VCaP (cell line): Measurements from ENCODE around the gene HNRNPUL2.

Source experiments
- H3K27ac ChIP-seq: fragments of 450-650 bp; 2 replicates; pipeline ENCODE4 v1.5.1; 2017
- TF ChIP-seq, protein P1 (sequence below): fragments of 450-650 bp; conservative IDR thresholded peaks from 2 replicates; pipeline ENCODE4 v1.5.1; 2017; ENCODE audit warnings: mild to moderate bottlenecking, moderate library complexity

Gene HNRNPUL2

GRCh38 chr11:62712276-62712812 is 14.9 kb downstream of the HNRNPUL2 start:
- TF ChIP-seq, protein P1, sequence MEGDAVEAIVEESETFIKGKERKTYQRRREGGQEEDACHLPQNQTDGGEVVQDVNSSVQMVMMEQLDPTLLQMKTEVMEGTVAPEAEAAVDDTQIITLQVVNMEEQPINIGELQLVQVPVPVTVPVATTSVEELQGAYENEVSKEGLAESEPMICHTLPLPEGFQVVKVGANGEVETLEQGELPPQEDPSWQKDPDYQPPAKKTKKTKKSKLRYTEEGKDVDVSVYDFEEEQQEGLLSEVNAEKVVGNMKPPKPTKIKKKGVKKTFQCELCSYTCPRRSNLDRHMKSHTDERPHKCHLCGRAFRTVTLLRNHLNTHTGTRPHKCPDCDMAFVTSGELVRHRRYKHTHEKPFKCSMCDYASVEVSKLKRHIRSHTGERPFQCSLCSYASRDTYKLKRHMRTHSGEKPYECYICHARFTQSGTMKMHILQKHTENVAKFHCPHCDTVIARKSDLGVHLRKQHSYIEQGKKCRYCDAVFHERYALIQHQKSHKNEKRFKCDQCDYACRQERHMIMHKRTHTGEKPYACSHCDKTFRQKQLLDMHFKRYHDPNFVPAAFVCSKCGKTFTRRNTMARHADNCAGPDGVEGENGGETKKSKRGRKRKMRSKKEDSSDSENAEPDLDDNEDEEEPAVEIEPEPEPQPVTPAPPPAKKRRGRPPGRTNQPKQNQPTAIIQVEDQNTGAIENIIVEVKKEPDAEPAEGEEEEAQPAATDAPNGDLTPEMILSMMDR = no peak
- 0 out of 2 replicates have a peak overlapping the region, but pooled peaks have one; percentile 5 for H3K27ac ChIP-seq

GRCh38 chr11:62710001-62710345 is 17.3 kb downstream of the HNRNPUL2 start:
- peak overlapping the region; percentile 93 for H3K27ac ChIP-seq
- TF ChIP-seq, protein P1 = no peak

GRCh38 chr11:62709247-62710000 is 17.8 kb downstream of the HNRNPUL2 start:
- H3K27ac ChIP-seq = peak overlapping the region; percentile 93
- TF ChIP-seq, protein P1 = no peak

- TF ChIP-seq, protein P1 = no peak
- H3K27ac ChIP-seq = peak overlapping the region; percentile 93
Observed at GRCh38 chr11:62708793-62709192, 18.5 kb downstream of the HNRNPUL2 start.

DNA sequence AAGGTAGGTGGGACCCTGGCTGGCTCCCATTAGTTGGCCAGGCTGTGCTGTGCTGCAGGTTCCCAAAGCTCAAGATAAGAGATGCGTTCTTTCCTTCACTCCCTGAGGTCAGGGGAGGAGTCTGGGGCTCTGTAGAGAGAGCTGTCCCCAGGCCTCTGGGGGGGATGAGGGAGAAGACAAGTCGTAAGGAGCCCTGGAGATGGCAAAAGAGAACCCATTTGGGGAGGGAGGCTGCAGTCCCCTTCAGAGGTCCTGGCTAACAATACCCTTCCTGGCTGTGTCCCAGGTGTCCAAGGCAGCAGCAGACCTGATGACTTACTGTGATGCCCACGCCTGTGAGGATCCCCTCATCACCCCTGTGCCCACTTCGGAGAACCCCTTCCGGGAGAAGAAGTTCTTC is 18.9 kb downstream of the HNRNPUL2 start:
- TF ChIP-seq, protein P1 = no peak
- H3K27ac ChIP-seq = peak overlapping the region; percentile 93

DNA sequence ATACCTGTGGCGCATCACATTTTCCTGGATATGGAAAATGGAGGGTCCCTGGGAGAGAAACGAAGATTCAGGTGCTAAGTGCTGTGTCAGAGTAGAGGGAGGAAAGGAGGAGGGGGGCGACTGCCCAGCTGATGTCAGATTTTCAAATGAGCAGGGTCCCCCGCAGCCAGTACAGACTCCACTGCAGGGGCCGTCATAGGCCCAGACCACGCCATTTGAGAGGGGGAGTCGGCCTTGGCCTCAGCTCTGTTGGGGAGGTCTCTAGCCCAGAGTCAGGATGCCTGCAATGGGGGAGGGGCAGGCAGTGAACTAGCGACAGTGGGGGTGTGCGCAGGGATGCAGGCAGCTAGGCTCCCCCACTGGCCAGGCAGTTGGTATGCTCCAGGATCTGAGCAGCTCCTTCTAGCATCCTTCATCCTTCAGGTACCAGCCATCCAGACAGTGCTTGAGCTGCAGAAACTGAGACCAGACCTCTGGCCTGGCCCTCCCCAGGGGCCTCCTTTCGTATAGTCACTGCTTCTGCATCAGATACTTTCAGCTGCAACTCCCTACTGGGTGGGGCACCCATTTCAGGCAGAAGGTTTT is 19.9 kb downstream of the HNRNPUL2 start, which contains the start of the genes BSCL2 and GNG3:
TSS of gene BSCL2 (minus strand) at position 148 of the 585 bp plus-strand sequence. CDS start 229 bp downstream, outside the sequence.
TSS of gene GNG3 (plus strand) at position 400 of the 585 bp plus-strand sequence. CDS start 620 bp downstream, outside the sequence.
- TF ChIP-seq, protein P1 = no peak
- H3K27ac ChIP-seq = peak within 1 kb of the TSS; percentile 93

DNA sequence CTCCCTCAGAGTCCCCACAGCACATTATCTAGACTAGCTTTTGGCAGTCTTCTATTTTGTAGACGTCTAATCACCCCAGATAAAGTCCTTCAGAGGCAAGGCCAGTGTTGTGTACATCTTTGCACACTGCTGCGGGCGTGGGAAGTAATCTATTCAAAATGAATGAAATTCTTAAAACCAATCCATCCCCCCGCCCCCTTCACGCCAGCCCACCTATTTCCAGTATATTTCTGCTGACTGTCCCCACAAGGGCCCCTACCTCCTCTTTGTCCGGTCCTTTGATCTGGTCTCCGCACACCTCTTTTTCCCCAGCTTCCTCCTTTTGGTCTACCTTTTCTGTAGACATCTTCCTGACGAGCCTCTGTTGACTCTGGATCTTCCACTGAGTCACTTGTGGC is 20.4 kb downstream of the HNRNPUL2 start:
- TF ChIP-seq, protein P1 = no peak
- H3K27ac ChIP-seq = peak overlapping the region; percentile 93
